ENCODE data around the gene ACSL3.

Gene ACSL3

GRCh38 chr2:222878877-222879603 is 18.2 kb downstream of the ACSL3 start:
- in situ Hi-C loops (cut with MboI; ENCODE audit: low sequenced_read_pairs), result no loop called here
- DNase-seq (ENCODE audit: low spot score in 2 of 2), result no peak
- Histone ChIP-seq H3K9me3 (no peaks in the 10 kb centered on the region), H3K27me3 (ENCODE audit: low read depth) (no peaks in the 10 kb centered on the region), H3K4me3 (no peak overlapping the region), H3K4me1 (no peaks in the 10 kb centered on the region), H3K36me3 (replicated peaks) (no peaks in the 10 kb centered on the region)

DNA sequence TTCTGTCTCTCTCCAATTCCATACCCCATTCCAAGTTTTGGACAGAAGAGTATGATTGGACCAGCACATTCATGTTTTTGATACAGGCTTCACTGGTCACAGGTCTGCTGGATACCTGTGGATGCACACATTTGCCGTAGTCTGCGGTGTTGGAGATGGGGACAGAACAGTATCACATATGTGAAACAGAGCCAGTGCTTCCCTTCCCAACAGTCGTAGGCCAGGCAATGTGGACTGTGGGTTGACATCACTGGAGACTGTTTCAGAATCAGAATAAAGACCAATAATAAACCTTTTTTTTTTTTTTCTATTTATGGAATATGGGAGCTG is 18.7 kb downstream of the ACSL3 start:
- H3K27me3 ChIP-seq (ENCODE audit: low read depth), result no peaks in the 10 kb centered on the region
- no peak overlapping the region for H3K4me3 ChIP-seq
- H3K36me3 ChIP-seq (replicated peaks), result no peaks in the 10 kb centered on the region
- peaks cover 2% of the 10 kb centered on the region; the same call in 1 of the 2 replicates for H3K4me1 ChIP-seq
- no peak for DNase-seq (ENCODE audit: low spot score in 2 of 2)
- in situ Hi-C loops (cut with MboI; ENCODE audit: low sequenced_read_pairs), result no loop called here
- no peaks in the 10 kb centered on the region for H3K9me3 ChIP-seq

GRCh38 chr2:222882484-222882928 is 21.7 kb downstream of the ACSL3 start:
- no peak overlapping the region for H3K4me3 ChIP-seq
- in situ Hi-C loops (cut with MboI; ENCODE audit: low sequenced_read_pairs), result no loop called here
- DNase-seq (ENCODE audit: low spot score in 2 of 2), result no peak
- H3K36me3 ChIP-seq (replicated peaks), result no peaks in the 10 kb centered on the region
- no peaks in the 10 kb centered on the region for H3K27me3 ChIP-seq (ENCODE audit: low read depth)
- no peaks in the 10 kb centered on the region for H3K9me3 ChIP-seq
- H3K4me1 ChIP-seq, result peaks cover 4% of the 10 kb centered on the region; the same call in 1 of the 2 replicates

GRCh38 chr2:222883420-222883819 is 22.6 kb downstream of the ACSL3 start:
- no peak for DNase-seq (ENCODE audit: low spot score in 2 of 2)
- no peaks in the 10 kb centered on the region for H3K36me3 ChIP-seq (replicated peaks)
- peaks cover 4% of the 10 kb centered on the region; the same call in 1 of the 2 replicates for H3K4me1 ChIP-seq
- H3K4me3 ChIP-seq, result no peak overlapping the region
- in situ Hi-C loops (cut with MboI; ENCODE audit: low sequenced_read_pairs), result no loop called here
- H3K27me3 ChIP-seq (ENCODE audit: low read depth), result no peaks in the 10 kb centered on the region
- H3K9me3 ChIP-seq, result no peaks in the 10 kb centered on the region

- Histone ChIP-seq H3K36me3 (replicated peaks) (no peaks in the 10 kb centered on the region), H3K27me3 (ENCODE audit: low read depth) (no peaks in the 10 kb centered on the region), H3K4me1 (peaks cover 4% of the 10 kb centered on the region; the same call in 1 of the 2 replicates), H3K9me3 (no peaks in the 10 kb centered on the region), H3K4me3 (no peak overlapping the region)
- no peak for DNase-seq (ENCODE audit: low spot score in 2 of 2)
- in situ Hi-C loops (cut with MboI; ENCODE audit: low sequenced_read_pairs), result no loop called here
Measured at GRCh38 chr2:222884114-222884771, 23.4 kb downstream of the ACSL3 start.

DNA sequence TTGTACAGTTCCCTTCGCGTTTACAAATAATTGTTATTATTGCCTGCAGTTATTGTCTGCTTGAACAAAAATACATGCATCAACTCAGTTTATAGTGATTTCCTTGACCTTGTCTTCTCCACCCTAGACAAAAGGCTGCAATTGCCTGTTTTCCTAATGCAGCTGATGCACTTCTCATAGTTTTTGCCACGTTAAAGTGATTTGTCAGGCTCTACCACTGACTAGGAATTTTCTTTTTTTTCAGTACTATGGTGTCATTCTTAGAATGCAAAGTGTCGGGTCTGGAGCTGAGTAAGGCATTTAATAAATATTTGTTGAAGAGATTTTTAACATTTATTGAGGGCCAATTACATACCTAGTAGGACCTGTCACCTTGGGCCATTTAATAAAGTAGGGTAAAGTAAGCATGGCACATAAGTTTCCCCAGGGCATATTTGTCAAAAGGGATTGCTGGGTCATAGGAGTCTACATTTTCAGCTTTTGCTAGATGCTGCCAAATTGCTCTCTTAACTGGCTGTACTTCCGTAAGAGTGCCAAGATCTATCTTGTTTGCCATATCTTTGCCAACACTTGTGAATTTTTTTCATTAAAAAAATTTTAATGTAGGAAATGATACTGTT is 24.1 kb downstream of the ACSL3 start:
- Histone ChIP-seq H3K27me3 (ENCODE audit: low read depth) (no peaks in the 10 kb centered on the region), H3K36me3 (replicated peaks) (no peaks in the 10 kb centered on the region), H3K4me1 (peaks cover 4% of the 10 kb centered on the region; the same call in 1 of the 2 replicates), H3K9me3 (no peaks in the 10 kb centered on the region), H3K4me3 (no peak overlapping the region)
- DNase-seq (ENCODE audit: low spot score in 2 of 2), result no peak
- in situ Hi-C loops (cut with MboI; ENCODE audit: low sequenced_read_pairs), result no loop called here

DNA sequence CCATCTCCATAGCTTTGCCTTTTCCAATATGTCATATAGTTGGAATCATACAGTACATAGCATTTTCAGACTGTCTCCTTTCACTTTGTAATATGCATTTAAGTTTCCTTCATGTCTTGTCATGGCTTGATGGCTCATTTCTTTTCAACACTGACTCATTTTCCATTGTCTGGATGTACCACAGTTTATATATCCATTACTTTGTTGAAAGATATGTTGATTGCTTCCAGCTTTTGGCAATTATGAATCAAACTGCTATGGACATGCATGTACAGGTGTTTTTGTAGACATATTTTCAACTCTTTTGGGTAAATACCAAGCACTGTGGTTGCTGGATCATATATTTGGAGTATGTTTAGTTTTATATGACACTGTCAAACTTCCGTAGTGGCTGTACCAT is 26.3 kb downstream of the ACSL3 start:
- Histone ChIP-seq H3K36me3 (replicated peaks) (no peaks in the 10 kb centered on the region), H3K27me3 (ENCODE audit: low read depth) (no peaks in the 10 kb centered on the region), H3K4me3 (no peak overlapping the region), H3K4me1 (peaks cover 4% of the 10 kb centered on the region; the same call in 1 of the 2 replicates), H3K9me3 (no peaks in the 10 kb centered on the region)
- DNase-seq (ENCODE audit: low spot score in 2 of 2), result no peak
- in situ Hi-C loops (cut with MboI; ENCODE audit: low sequenced_read_pairs), result no loop called here

DNA sequence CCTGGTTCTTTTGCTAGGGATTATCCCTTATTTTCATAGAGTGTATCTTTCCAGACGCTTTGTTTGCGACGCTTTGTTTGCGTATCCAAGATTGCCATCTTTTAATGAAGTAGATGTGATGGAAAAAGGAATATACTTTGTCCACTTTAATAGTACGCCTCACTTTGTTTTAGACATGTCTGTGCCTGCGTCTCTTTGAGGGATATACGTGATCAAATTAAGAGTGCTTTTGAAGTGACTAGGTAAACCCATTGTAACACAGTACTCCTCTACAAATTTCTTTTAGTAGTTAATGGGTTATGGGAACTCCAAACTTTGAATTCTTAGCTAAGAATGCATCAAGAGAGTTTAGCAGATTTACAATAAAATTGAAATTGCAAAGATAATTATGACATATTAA is 27.9 kb downstream of the ACSL3 start:
- Histone ChIP-seq H3K4me3 (no peak overlapping the region), H3K9me3 (no peaks in the 10 kb centered on the region; the same call in 1 of the 2 replicates), H3K36me3 (replicated peaks) (no peaks in the 10 kb centered on the region), H3K27me3 (ENCODE audit: low read depth) (no peaks in the 10 kb centered on the region), H3K4me1 (peaks cover 4% of the 10 kb centered on the region; the same call in 1 of the 2 replicates)
- no peak for DNase-seq (ENCODE audit: low spot score in 2 of 2)
- in situ Hi-C loops (cut with MboI; ENCODE audit: low sequenced_read_pairs), result no loop called here

DNA sequence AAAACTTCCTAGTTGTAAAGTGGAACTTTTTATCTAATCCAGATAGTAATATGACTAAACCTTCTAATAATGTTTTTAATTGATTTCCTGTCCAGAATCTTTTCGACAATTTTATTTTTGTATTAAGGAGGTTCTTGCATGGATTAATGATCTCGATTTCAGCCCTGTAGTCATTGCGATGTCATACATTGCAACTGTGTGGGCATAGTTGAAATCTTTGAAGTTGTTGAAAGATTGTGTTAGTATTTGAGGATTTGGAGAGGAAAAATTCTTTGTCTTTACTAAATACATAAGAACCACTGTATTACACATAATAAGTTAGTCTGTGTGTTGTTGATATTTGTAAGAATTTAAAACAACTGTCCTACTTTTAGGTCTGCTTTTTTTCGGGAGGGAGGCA is 31.1 kb downstream of the ACSL3 start:
- Histone ChIP-seq H3K9me3 (no peaks in the 10 kb centered on the region; the same call in 1 of the 2 replicates), H3K4me3 (no peak overlapping the region), H3K4me1 (no peaks in the 10 kb centered on the region), H3K27me3 (ENCODE audit: low read depth) (no peaks in the 10 kb centered on the region), H3K36me3 (replicated peaks) (no peaks in the 10 kb centered on the region)
- in situ Hi-C loops (cut with MboI; ENCODE audit: low sequenced_read_pairs), result no loop called here
- DNase-seq (ENCODE audit: low spot score in 2 of 2), result no peak

GRCh38 chr2:222892321-222892720 is 31.5 kb downstream of the ACSL3 start:
- no peaks in the 10 kb centered on the region for H3K36me3 ChIP-seq (replicated peaks)
- no peaks in the 10 kb centered on the region for H3K27me3 ChIP-seq (ENCODE audit: low read depth)
- in situ Hi-C loops (cut with MboI; ENCODE audit: low sequenced_read_pairs), result no loop called here
- no peak overlapping the region for H3K4me3 ChIP-seq
- H3K9me3 ChIP-seq, result no peaks in the 10 kb centered on the region; the same call in 1 of the 2 replicates
- DNase-seq (ENCODE audit: low spot score in 2 of 2), result no peak
- H3K4me1 ChIP-seq, result no peaks in the 10 kb centered on the region

DNA sequence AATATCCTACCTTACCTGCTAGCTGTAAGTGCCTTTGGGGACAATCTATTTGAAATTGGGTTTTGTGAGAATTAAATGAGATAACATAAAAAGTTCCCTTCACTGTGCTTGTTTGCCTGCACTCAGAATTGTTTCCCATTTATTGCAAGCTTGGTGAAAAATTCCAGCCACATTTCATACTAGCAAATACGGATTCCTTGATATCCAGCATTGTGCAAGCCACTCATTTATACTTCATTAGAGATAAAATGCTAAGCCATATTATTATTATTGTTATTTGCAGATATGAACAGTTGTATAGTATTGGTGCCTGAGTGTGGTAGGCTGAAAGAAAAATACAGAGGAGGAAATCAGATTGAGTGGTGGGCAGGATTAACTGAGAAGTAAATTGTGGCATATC is 31.9 kb downstream of the ACSL3 start:
- no peak overlapping the region for H3K4me3 ChIP-seq
- H3K36me3 ChIP-seq (replicated peaks), result no peaks in the 10 kb centered on the region
- no peak for DNase-seq (ENCODE audit: low spot score in 2 of 2)
- no peaks in the 10 kb centered on the region; the same call in 1 of the 2 replicates for H3K9me3 ChIP-seq
- in situ Hi-C loops (cut with MboI; ENCODE audit: low sequenced_read_pairs), result no loop called here
- H3K27me3 ChIP-seq (ENCODE audit: low read depth), result no peaks in the 10 kb centered on the region
- H3K4me1 ChIP-seq, result no peaks in the 10 kb centered on the region

GRCh38 chr2:222893716-222894115 is 32.9 kb downstream of the ACSL3 start:
- no peak overlapping the region for H3K4me3 ChIP-seq
- H3K27me3 ChIP-seq (ENCODE audit: low read depth), result no peaks in the 10 kb centered on the region
- no peak for DNase-seq (ENCODE audit: low spot score in 2 of 2)
- no peaks in the 10 kb centered on the region for H3K4me1 ChIP-seq
- in situ Hi-C loops (cut with MboI; ENCODE audit: low sequenced_read_pairs), result no loop called here
- H3K9me3 ChIP-seq, result no peaks in the 10 kb centered on the region; the same call in 1 of the 2 replicates
- no peaks in the 10 kb centered on the region for H3K36me3 ChIP-seq (replicated peaks)

DNA sequence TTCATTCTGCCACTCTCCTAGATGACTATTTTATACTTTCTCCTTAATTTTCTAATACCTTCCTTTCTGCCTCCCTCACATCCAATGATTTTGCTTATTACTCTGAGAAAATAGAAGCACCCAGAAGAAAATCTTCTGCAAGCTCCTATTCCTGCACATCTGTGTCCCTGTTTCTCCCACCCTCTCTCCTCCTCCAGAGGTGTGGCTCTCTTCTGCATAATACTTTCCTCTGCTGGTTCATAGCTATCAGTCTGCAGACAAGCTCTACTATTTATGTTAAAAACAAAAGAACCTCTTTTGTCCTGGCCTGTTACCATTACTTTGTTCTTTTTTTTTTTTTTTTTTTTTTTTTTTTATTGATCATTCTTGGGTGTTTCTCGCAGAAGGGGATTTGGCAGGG is 34.3 kb downstream of the ACSL3 start:
- Histone ChIP-seq H3K4me1 (peaks cover 2% of the 10 kb centered on the region), H3K36me3 (replicated peaks) (no peaks in the 10 kb centered on the region), H3K9me3 (no peaks in the 10 kb centered on the region; the same call in 1 of the 2 replicates), H3K27me3 (ENCODE audit: low read depth) (no peaks in the 10 kb centered on the region), H3K4me3 (no peak overlapping the region)
- in situ Hi-C loops (cut with MboI; ENCODE audit: low sequenced_read_pairs), result no loop called here
- DNase-seq (ENCODE audit: low spot score in 2 of 2), result no peak

DNA sequence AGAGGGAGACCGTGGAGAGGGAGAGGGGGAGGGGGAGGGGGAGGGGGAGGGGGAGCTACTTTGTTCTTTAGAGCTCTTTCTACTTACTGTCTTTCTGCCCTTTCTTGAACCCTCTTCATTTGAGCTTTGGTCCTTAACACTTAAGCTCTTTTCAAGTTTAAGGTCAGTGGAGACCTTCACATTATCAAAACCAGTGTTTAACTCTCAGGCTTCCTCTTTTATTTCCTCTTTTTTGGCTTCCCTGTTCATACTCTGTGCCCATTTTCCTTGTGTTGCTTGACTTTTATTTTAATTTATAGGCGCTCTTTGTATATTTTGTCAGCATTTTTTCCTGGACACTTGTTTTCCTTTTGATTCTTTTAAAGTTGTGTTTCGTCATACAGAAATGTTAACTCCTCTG is 37.1 kb downstream of the ACSL3 start:
- Histone ChIP-seq H3K36me3 (replicated peaks) (no peaks in the 10 kb centered on the region), H3K27me3 (ENCODE audit: low read depth) (no peaks in the 10 kb centered on the region), H3K4me1 (peaks cover 8% of the 10 kb centered on the region), H3K4me3 (no peak overlapping the region), H3K9me3 (no peaks in the 10 kb centered on the region; the same call in 1 of the 2 replicates)
- DNase-seq (ENCODE audit: low spot score in 2 of 2), result no peak
- in situ Hi-C loops (cut with MboI; ENCODE audit: low sequenced_read_pairs), result no loop called here
